Measurements from ENCODE around the gene SHOC2.

Gene SHOC2

DNA sequence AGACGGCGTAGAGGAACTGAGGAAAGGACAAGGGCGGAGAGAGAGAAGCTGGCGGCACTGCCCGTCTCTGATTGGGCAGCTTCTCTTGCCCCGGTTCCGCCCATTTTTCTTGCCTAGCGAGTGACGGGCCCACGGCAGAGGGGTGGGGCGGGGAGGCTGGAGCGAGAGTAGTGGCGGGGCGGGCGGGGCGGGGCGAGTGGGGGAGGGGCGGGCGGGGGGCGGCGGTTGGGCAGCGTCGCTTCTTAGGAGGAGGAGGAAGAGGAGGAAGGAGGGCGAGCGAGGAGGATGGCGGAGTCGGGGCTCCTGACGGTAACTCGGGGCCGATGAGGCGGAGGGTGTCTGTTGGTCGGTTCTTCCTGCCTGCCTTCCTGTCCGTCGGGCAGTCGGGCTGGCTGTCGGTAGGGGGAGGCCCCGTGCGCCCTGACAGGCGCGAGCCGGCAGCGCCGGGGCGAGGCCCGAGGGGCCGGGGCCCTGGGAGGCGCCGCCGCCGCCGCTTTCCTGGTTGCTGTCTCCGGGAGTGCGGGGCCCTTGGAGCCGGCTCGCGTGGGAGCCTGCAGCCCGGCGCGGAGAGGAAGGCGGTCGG is at the start of gene SHOC2:
TSS of gene SHOC2 (plus strand) at position 256 of the 583 bp plus-strand sequence. CDS start 44,755 bp downstream, outside the sequence.
- H3K27me3 Mint-ChIP-seq = no peaks in the 10 kb centered on the region

DNA sequence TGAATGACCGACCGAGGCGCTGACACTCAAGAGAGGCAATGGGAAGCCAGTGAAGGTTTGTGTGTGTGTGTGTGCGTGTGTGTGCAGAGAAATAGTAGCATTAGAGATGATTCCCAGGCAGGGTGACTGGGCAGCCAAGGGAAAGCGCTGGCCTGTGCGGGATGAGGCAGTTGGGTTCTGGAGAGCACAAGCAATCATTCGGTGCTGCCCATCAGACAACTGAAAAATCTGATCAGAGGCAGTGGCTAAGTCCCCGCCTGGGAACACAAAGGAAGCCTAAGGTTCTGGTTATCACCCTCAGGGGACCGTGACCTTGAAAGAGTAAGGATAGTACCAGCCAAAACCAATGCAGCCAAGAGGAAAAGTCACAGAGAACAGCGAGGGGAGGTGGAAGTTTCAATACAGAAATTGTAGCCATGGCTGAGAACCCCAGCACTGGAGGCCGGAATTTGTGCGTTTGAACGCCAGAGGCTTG is 48.5 kb upstream of the SHOC2 start:
- Mint-ChIP-seq H3K27ac (peak overlapping the region; percentile 91), H3K9me3 (no peaks in the 10 kb centered on the region), H3K4me1 (ENCODE audit: low read depth) (peaks cover 81% of the 10 kb centered on the region), H3K27me3 (no peaks in the 10 kb centered on the region), H3K4me3 (peak overlapping the region; percentile 87), H3K36me3 (ENCODE audit: low read depth) (peaks cover 5% of the 10 kb centered on the region)

More for the DNA sequence above, at the start of gene SHOC2:
- H3K4me1 Mint-ChIP-seq (ENCODE audit: low read depth) = peaks cover 45% of the 10 kb centered on the region
- peak within 1 kb of the TSS; percentile 92 for H3K4me3 Mint-ChIP-seq
- peaks cover 19% of the 10 kb centered on the region for H3K36me3 Mint-ChIP-seq (ENCODE audit: low read depth)
- H3K9me3 Mint-ChIP-seq = no peaks in the 10 kb centered on the region
- peak within 1 kb of the TSS; percentile 97 for H3K27ac Mint-ChIP-seq

- peak within 1 kb of the TSS; percentile 91 for H3K27ac Mint-ChIP-seq
- no peaks in the 10 kb centered on the region for H3K27me3 Mint-ChIP-seq
- H3K4me3 Mint-ChIP-seq = peak within 1 kb of the TSS; percentile 87
- peaks cover 7% of the 10 kb centered on the region for H3K36me3 Mint-ChIP-seq (ENCODE audit: low read depth)
- H3K4me1 Mint-ChIP-seq (ENCODE audit: low read depth) = peaks cover 80% of the 10 kb centered on the region
- no peaks in the 10 kb centered on the region for H3K9me3 Mint-ChIP-seq
These were observed 47.9 kb upstream of the SHOC2 start, which contains the start of gene PDCD4 for GRCh38 chr10:110871298-110872084. TSS of gene PDCD4 (plus strand) at chr10:110871928. CDS start at chr10:110876028, 4,100 bp downstream.

GRCh38 chr10:110872145-110872983 is 47.0 kb upstream of the SHOC2 start:
- peak overlapping the region; percentile 91 for H3K27ac Mint-ChIP-seq
- H3K27me3 Mint-ChIP-seq = no peaks in the 10 kb centered on the region
- no peaks in the 10 kb centered on the region for H3K9me3 Mint-ChIP-seq
- peaks cover 7% of the 10 kb centered on the region for H3K36me3 Mint-ChIP-seq (ENCODE audit: low read depth)
- peaks cover 76% of the 10 kb centered on the region for H3K4me1 Mint-ChIP-seq (ENCODE audit: low read depth)
- peak overlapping the region; percentile 87 for H3K4me3 Mint-ChIP-seq

DNA sequence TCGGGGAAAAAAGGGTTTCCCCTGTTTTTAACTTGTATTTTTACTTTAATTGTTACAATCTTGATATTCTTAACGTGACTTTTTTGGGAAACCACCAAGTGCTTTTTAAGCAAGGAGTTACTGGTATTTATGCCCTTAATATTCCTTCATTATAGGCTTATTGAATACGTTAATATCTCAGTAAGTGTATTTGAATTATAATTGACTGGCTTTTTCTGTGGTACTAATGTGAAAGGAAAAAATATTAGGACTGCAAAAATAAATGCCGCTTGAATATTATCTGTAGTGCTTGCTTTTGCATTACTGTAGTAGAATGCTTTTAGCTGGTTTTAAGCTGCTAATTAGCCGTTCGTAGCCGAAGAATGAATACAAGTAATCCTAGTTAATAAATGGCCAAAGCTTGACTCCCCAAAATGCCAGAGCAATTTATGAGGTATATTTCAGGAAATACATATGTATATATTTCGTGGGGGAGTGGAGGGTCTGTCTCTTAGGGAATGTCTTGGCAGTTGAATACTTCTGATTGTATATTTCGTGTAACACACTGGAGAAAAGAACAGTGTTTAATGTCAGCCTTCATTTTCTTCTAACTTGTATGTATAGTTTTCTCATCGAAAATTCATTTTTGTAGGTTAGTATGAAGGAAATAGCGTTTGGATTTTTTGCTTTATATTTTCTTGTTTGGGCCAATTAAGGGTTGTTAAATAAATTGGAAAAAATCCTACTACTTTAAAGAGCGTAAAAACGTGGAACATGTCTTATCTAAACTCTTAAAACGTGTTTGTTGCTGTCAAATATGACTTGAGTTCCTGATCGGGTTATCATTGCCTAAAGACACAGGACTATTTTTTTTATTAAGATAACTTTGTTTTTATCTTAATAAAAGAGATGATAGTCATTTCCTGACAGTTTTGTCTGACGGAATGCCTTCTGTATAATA is 46.1 kb upstream of the SHOC2 start:
- Mint-ChIP-seq H3K27ac (peak overlapping the region; percentile 88), H3K4me3 (peak overlapping the region; percentile 87), H3K4me1 (ENCODE audit: low read depth) (peaks cover 76% of the 10 kb centered on the region), H3K9me3 (no peaks in the 10 kb centered on the region), H3K36me3 (ENCODE audit: low read depth) (peaks cover 15% of the 10 kb centered on the region), H3K27me3 (no peaks in the 10 kb centered on the region)

GRCh38 chr10:110873951-110874350 is 45.5 kb upstream of the SHOC2 start:
- Mint-ChIP-seq H3K27ac (peak overlapping the region; percentile 85), H3K4me3 (peak overlapping the region; percentile 87)

DNA sequence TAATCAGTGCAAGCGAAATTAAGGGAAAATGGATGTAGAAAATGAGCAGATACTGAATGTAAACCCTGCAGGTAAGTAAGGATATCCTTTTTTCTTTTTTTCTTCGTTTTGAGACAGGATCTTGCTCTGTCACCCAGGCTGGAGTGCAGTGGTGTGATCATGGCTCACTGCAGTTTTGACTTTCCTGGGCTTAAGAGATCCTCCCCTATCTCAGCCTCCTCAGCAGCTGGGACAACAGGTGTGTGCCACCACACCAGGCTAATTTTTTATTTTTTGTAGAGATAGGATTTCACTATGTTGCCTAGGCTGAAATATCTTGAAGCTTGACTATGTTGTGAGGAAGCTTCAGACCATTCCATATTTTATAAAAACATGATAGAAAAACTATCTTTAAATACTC is 43.4 kb upstream of the SHOC2 start:
- Mint-ChIP-seq H3K27me3 (no peaks in the 10 kb centered on the region), H3K27ac (peak overlapping the region; percentile 34), H3K4me1 (ENCODE audit: low read depth) (peaks cover 76% of the 10 kb centered on the region), H3K4me3 (peak overlapping the region; percentile 14), H3K9me3 (no peaks in the 10 kb centered on the region), H3K36me3 (ENCODE audit: low read depth) (peaks cover 19% of the 10 kb centered on the region)

More at GRCh38 chr10:110873951-110874350, 45.5 kb upstream of the SHOC2 start:
- Mint-ChIP-seq H3K4me1 (ENCODE audit: low read depth) (peaks cover 76% of the 10 kb centered on the region), H3K9me3 (no peaks in the 10 kb centered on the region), H3K36me3 (ENCODE audit: low read depth) (peaks cover 18% of the 10 kb centered on the region), H3K27me3 (no peaks in the 10 kb centered on the region)

DNA sequence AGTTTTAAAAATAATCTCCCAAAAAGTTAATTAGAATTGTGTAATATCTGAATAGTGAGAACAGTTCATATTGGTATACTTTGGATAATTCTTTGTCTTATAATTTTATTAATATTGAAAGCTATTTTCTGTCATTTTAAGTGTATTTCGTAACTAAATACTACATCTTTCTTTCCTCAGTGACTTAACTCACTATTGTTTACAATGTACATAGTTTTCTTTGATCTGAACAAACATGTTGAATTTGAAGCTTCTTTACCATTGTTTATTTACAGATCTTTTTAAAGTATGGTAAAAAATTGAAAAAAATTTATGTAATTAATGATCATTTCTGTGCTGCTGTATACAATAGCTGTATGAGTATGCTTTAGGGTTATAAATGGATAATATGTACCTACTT is 42.6 kb upstream of the SHOC2 start:
- no peak overlapping the region for H3K4me3 Mint-ChIP-seq
- H3K9me3 Mint-ChIP-seq = no peaks in the 10 kb centered on the region
- H3K4me1 Mint-ChIP-seq (ENCODE audit: low read depth) = peaks cover 76% of the 10 kb centered on the region
- H3K27ac Mint-ChIP-seq = no peak overlapping the region
- H3K27me3 Mint-ChIP-seq = no peaks in the 10 kb centered on the region
- peaks cover 27% of the 10 kb centered on the region for H3K36me3 Mint-ChIP-seq (ENCODE audit: low read depth)

- peaks cover 89% of the 10 kb centered on the region for H3K4me1 Mint-ChIP-seq (ENCODE audit: low read depth)
- H3K36me3 Mint-ChIP-seq (ENCODE audit: low read depth) = peaks cover 51% of the 10 kb centered on the region
- no peaks in the 10 kb centered on the region for H3K27me3 Mint-ChIP-seq
- peak overlapping the region; percentile 53 for H3K27ac Mint-ChIP-seq
- peak overlapping the region; percentile 23 for H3K4me3 Mint-ChIP-seq
- H3K9me3 Mint-ChIP-seq = no peaks in the 10 kb centered on the region
These were observed 39.4 kb upstream of the SHOC2 start for GRCh38 chr10:110880012-110880411.

DNA sequence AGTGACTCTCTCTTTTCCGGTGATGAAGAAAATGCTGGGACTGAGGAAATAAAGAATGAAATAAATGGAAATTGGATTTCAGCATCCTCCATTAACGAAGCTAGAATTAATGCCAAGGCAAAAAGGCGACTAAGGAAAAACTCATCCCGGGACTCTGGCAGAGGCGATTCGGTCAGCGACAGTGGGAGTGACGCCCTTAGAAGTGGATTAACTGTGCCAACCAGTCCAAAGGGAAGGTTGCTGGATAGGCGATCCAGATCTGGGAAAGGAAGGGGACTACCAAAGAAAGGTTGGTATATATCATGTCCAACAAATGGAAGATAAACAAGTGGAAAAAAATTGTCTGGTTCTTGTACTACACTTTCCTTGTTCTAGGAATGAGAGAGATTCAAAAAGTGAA is 38.2 kb upstream of the SHOC2 start:
- H3K27ac Mint-ChIP-seq = no peak overlapping the region
- peaks cover 51% of the 10 kb centered on the region for H3K36me3 Mint-ChIP-seq (ENCODE audit: low read depth)
- H3K4me3 Mint-ChIP-seq = peak overlapping the region; percentile 27
- no peaks in the 10 kb centered on the region for H3K27me3 Mint-ChIP-seq
- H3K9me3 Mint-ChIP-seq = no peaks in the 10 kb centered on the region
- H3K4me1 Mint-ChIP-seq (ENCODE audit: low read depth) = peaks cover 87% of the 10 kb centered on the region

- Mint-ChIP-seq H3K4me1 (ENCODE audit: low read depth) (peaks cover 88% of the 10 kb centered on the region), H3K36me3 (ENCODE audit: low read depth) (peaks cover 53% of the 10 kb centered on the region), H3K27ac (peak overlapping the region; percentile 32), H3K4me3 (peak overlapping the region; percentile 27), H3K27me3 (no peaks in the 10 kb centered on the region), H3K9me3 (no peaks in the 10 kb centered on the region)
These were observed 37.5 kb upstream of the SHOC2 start for GRCh38 chr10:110881905-110882304.

- no peaks in the 10 kb centered on the region for H3K27me3 Mint-ChIP-seq
- H3K36me3 Mint-ChIP-seq (ENCODE audit: low read depth) = peaks cover 52% of the 10 kb centered on the region
These were observed 35.5 kb upstream of the SHOC2 start for GRCh38 chr10:110883924-110884323.

GRCh38 chr10:110885932-110886674 is 33.3 kb upstream of the SHOC2 start:
- H3K36me3 Mint-ChIP-seq (ENCODE audit: low read depth) = peaks cover 65% of the 10 kb centered on the region
- H3K4me3 Mint-ChIP-seq = peak overlapping the region; percentile 46
- H3K9me3 Mint-ChIP-seq = no peaks in the 10 kb centered on the region
- peaks cover 67% of the 10 kb centered on the region for H3K4me1 Mint-ChIP-seq (ENCODE audit: low read depth)
- H3K27ac Mint-ChIP-seq = peak overlapping the region; percentile 53
- H3K27me3 Mint-ChIP-seq = no peaks in the 10 kb centered on the region

More at GRCh38 chr10:110883924-110884323, 35.5 kb upstream of the SHOC2 start:
- no peaks in the 10 kb centered on the region for H3K9me3 Mint-ChIP-seq
- peak overlapping the region; percentile 77 for H3K4me3 Mint-ChIP-seq
- H3K27ac Mint-ChIP-seq = peak overlapping the region; percentile 93
- peaks cover 80% of the 10 kb centered on the region for H3K4me1 Mint-ChIP-seq (ENCODE audit: low read depth)

All from stimulated activated naive CD8-positive, alpha-beta T cell treated with anti-CD3 and anti-CD28 coated beads, Interleukin-15, Interleukin-2, amounts not matched to agents 100 ng/mL and 50 ng/mL, for 24 hours (primary cell).